ENCODE results near the gene BEX4.
A peak's percentile ranks its signal among the peaks of the same experiment; 100 is the strongest.

Gene BEX4

GRCh38 chrX:103248553-103248952 lies 33.6 kb downstream of the BEX4 start:
- Histone ChIP-seq H3K4me3 (ENCODE audit: low read length) (no peak overlapping the region), H3K9me3 (replicated peaks; ENCODE audit: low read length) (no peaks in the 10 kb centered on the region), H3K27me3 (ENCODE audit: control insufficient read depth, insufficient read depth, low read length) (peaks cover 14% of the 10 kb centered on the region), H3K36me3 (ENCODE audit: insufficient read depth, low read length) (peaks cover 9% of the 10 kb centered on the region), H3K4me1 (ENCODE audit: control insufficient read depth, insufficient read depth, low read length) (peaks cover 3% of the 10 kb centered on the region), H3K9ac (ENCODE audit: low read depth, low read length) (no peak overlapping the region), H3K4me2 (ENCODE audit: low read length) (no peak overlapping the region)

- peaks cover 4% of the 10 kb centered on the region for H3K4me1 ChIP-seq (ENCODE audit: control insufficient read depth, insufficient read depth, low read length)
- H3K36me3 ChIP-seq (ENCODE audit: insufficient read depth, low read length) = peaks cover 10% of the 10 kb centered on the region
- H3K9ac ChIP-seq (ENCODE audit: low read depth, low read length) = no peak overlapping the region
- H3K4me3 ChIP-seq (ENCODE audit: low read length) = no peak overlapping the region
- H3K27me3 ChIP-seq (ENCODE audit: control insufficient read depth, insufficient read depth, low read length) = peaks cover 14% of the 10 kb centered on the region
- H3K4me2 ChIP-seq (ENCODE audit: low read length) = no peak overlapping the region
- no peaks in the 10 kb centered on the region for H3K9me3 ChIP-seq (replicated peaks; ENCODE audit: low read length)
Measured at GRCh38 chrX:103249805-103250204, 34.9 kb downstream of the BEX4 start.

- H3K4me3 ChIP-seq (ENCODE audit: low read length) = no peak overlapping the region
Measured at GRCh38 chrX:103250977-103251376, 36.1 kb downstream of the BEX4 start.

GRCh38 chrX:103253608-103254007 lies 38.7 kb downstream of the BEX4 start:
- Histone ChIP-seq H3K4me1 (ENCODE audit: control insufficient read depth, insufficient read depth, low read length) (peaks cover 8% of the 10 kb centered on the region), H3K4me2 (ENCODE audit: low read length) (peak overlapping the region; percentile 78), H3K36me3 (ENCODE audit: insufficient read depth, low read length) (peaks cover 10% of the 10 kb centered on the region), H3K9ac (ENCODE audit: low read depth, low read length) (peak overlapping the region; percentile 88), H3K4me3 (ENCODE audit: low read length) (peak overlapping the region; percentile 80), H3K27me3 (ENCODE audit: control insufficient read depth, insufficient read depth, low read length) (peaks cover 10% of the 10 kb centered on the region), H3K9me3 (replicated peaks; ENCODE audit: low read length) (no peaks in the 10 kb centered on the region)

More at GRCh38 chrX:103250977-103251376, 36.1 kb downstream of the BEX4 start:
- Histone ChIP-seq H3K4me1 (ENCODE audit: control insufficient read depth, insufficient read depth, low read length) (peaks cover 8% of the 10 kb centered on the region), H3K36me3 (ENCODE audit: insufficient read depth, low read length) (peaks cover 10% of the 10 kb centered on the region), H3K9me3 (replicated peaks; ENCODE audit: low read length) (no peaks in the 10 kb centered on the region), H3K9ac (ENCODE audit: low read depth, low read length) (no peak overlapping the region), H3K4me2 (ENCODE audit: low read length) (no peak overlapping the region), H3K27me3 (ENCODE audit: control insufficient read depth, insufficient read depth, low read length) (peaks cover 10% of the 10 kb centered on the region)

- Histone ChIP-seq H3K4me1 (ENCODE audit: control insufficient read depth, insufficient read depth, low read length) (peaks cover 8% of the 10 kb centered on the region), H3K9me3 (replicated peaks; ENCODE audit: low read length) (no peaks in the 10 kb centered on the region), H3K4me3 (ENCODE audit: low read length) (peak overlapping the region; percentile 80), H3K4me2 (ENCODE audit: low read length) (peak overlapping the region; percentile 78), H3K36me3 (ENCODE audit: insufficient read depth, low read length) (peaks cover 10% of the 10 kb centered on the region), H3K9ac (ENCODE audit: low read depth, low read length) (peak overlapping the region; percentile 88), H3K27me3 (ENCODE audit: control insufficient read depth, insufficient read depth, low read length) (peaks cover 17% of the 10 kb centered on the region)
Measured at GRCh38 chrX:103254171-103254824, 39.4 kb downstream of the BEX4 start.

GRCh38 chrX:103254921-103255493 lies 40.1 kb downstream of the BEX4 start, which contains the start of gene TCEAL8:
Gene TCEAL8 (minus strand): TSS chrX:103255155. CDS start chrX:103253979, 1,176 bp downstream.
- Histone ChIP-seq H3K4me2 (ENCODE audit: low read length) (peak within 1 kb of the TSS; percentile 78), H3K27me3 (ENCODE audit: control insufficient read depth, insufficient read depth, low read length) (peaks cover 24% of the 10 kb centered on the region), H3K4me1 (ENCODE audit: control insufficient read depth, insufficient read depth, low read length) (peaks cover 8% of the 10 kb centered on the region), H3K36me3 (ENCODE audit: insufficient read depth, low read length) (peaks cover 10% of the 10 kb centered on the region), H3K4me3 (ENCODE audit: low read length) (peak within 1 kb of the TSS; percentile 80), H3K9me3 (replicated peaks; ENCODE audit: low read length) (no peaks in the 10 kb centered on the region), H3K9ac (ENCODE audit: low read depth, low read length) (peak within 1 kb of the TSS; percentile 88)

- no peak overlapping the region for H3K9ac ChIP-seq (ENCODE audit: low read depth, low read length)
- H3K4me2 ChIP-seq (ENCODE audit: low read length) = no peak overlapping the region
- peaks cover 8% of the 10 kb centered on the region for H3K4me1 ChIP-seq (ENCODE audit: control insufficient read depth, insufficient read depth, low read length)
- no peaks in the 10 kb centered on the region for H3K9me3 ChIP-seq (replicated peaks; ENCODE audit: low read length)
- H3K36me3 ChIP-seq (ENCODE audit: insufficient read depth, low read length) = peaks cover 10% of the 10 kb centered on the region
- H3K4me3 ChIP-seq (ENCODE audit: low read length) = no peak overlapping the region
- H3K27me3 ChIP-seq (ENCODE audit: control insufficient read depth, insufficient read depth, low read length) = peaks cover 30% of the 10 kb centered on the region
Measured at GRCh38 chrX:103256651-103257050, 41.7 kb downstream of the BEX4 start.

GRCh38 chrX:103258275-103258674 lies 43.4 kb downstream of the BEX4 start:
- Histone ChIP-seq H3K4me1 (ENCODE audit: control insufficient read depth, insufficient read depth, low read length) (peaks cover 8% of the 10 kb centered on the region), H3K9me3 (replicated peaks; ENCODE audit: low read length) (no peaks in the 10 kb centered on the region), H3K4me2 (ENCODE audit: low read length) (no peak overlapping the region), H3K27me3 (ENCODE audit: control insufficient read depth, insufficient read depth, low read length) (peaks cover 40% of the 10 kb centered on the region), H3K9ac (ENCODE audit: low read depth, low read length) (no peak overlapping the region), H3K36me3 (ENCODE audit: insufficient read depth, low read length) (peaks cover 4% of the 10 kb centered on the region), H3K4me3 (ENCODE audit: low read length) (no peak overlapping the region)

Data from skeletal muscle satellite cell (primary cell).